Midbrain (tissue), 1 donor: ENCODE results near the gene ENO2.

Experiments
- DNase-seq: peaks from one replicate; lab custom pipeline; 2025; lab: John Stamatoyannopoulos, UW

Gene ENO2

GRCh38 chr12:6912164-6912935 is 2.0 kb upstream of the ENO2 start:
- no peak for DNase-seq

GRCh38 chr12:6914947-6915788 is 788 bp downstream of the ENO2 start:
- DNase-seq: no peak

GRCh38 chr12:6915789-6916285 is 1.5 kb downstream of the ENO2 start:
- no peak for DNase-seq

GRCh38 chr12:6916426-6917200 is 2.2 kb downstream of the ENO2 start:
- DNase-seq: no peak

- DNase-seq: no peak
These were observed 3.3 kb downstream of the ENO2 start for GRCh38 chr12:6917491-6918231.

GRCh38 chr12:6919588-6919987 is 5.2 kb downstream of the ENO2 start:
- DNase-seq: no peak

GRCh38 chr12:6921539-6921938 is 7.2 kb downstream of the ENO2 start:
- DNase-seq: no peak

GRCh38 chr12:6921996-6922946 is 7.9 kb downstream of the ENO2 start:
- no peak for DNase-seq

- no peak for DNase-seq
These were observed 8.8 kb downstream of the ENO2 start for GRCh38 chr12:6923003-6923732.

GRCh38 chr12:6923851-6924250 is 9.5 kb downstream of the ENO2 start:
- DNase-seq: no peak

- DNase-seq: no peak
These were observed 10.8 kb downstream of the ENO2 start for GRCh38 chr12:6925239-6925539.

GRCh38 chr12:6925540-6926279 is 11.3 kb downstream of the ENO2 start:
- DNase-seq: peak; percentile 78

GRCh38 chr12:6927379-6928021 is 13.1 kb downstream of the ENO2 start, which contains the start of gene ATN1:
ATN1 (plus strand) TSS chr12:6927959; CDS start chr12:6934002, 6,043 bp downstream.
- DNase-seq: peak; percentile 85

GRCh38 chr12:6928022-6928702 is 13.8 kb downstream of the ENO2 start:
- DNase-seq: peak; percentile 31

- peak; percentile 24 for DNase-seq
These were observed 14.5 kb downstream of the ENO2 start for GRCh38 chr12:6928703-6929407.

- DNase-seq: no peak
These were observed 15.4 kb downstream of the ENO2 start for GRCh38 chr12:6929466-6930452.
